CD14-positive monocyte (primary cell): ENCODE data around the gene SLC25A22. TPM values are rescaled to one million over a fixed set of nuclear protein-coding genes. Genes with fewer than 3 reads are reported as not detected.
A peak's percentile ranks its signal among the peaks of the same experiment; 100 is the strongest.

ENCODE experiments used
- DNase-seq, 3 donors: peaks; one replicate each; pipeline ENCODE4 v3.0.0-alpha.2; 2011 to 2022
- H2AFZ ChIP-seq: 2 replicates; pipeline ENCODE4 v1.6.0; 2012; ENCODE audit warnings: mild to moderate bottlenecking, low read depth, low read length, inconsistent platforms; ENCODE audit not compliant: insufficient read depth, poor library complexity, severe bottlenecking
- H3K27ac ChIP-seq, 2 donors: 1 replicate in 1 of 2; 2 replicates in 1 of 2; pipeline ENCODE4 v1.5.1; 2012 to 2013; ENCODE audit warnings: low read length in 2 of 2, control low read depth in 1 of 2, inconsistent platforms in 1 of 2, low read depth in 1 of 2, mild to moderate bottlenecking in 1 of 2
- H3K27me3 ChIP-seq, 2 donors: one replicate each; pipeline versions ENCODE4 v1.6.0 to v1.6.1; 2011 to 2013; ENCODE audit warnings: low read length in 2 of 2; ENCODE audit not compliant: control insufficient read depth in 2 of 2, insufficient read depth in 2 of 2
- H3K36me3 ChIP-seq, 2 donors: replicated peaks in 1 of 2; 1 replicate in 1 of 2; 2 replicates in 1 of 2; pipeline versions ENCODE4 v1.5.1 to v1.6.1; 2012 to 2013; ENCODE audit warnings: low read length in 2 of 2, control low read depth in 1 of 2, inconsistent platforms in 1 of 2, mild to moderate bottlenecking in 1 of 2; ENCODE audit not compliant: insufficient read depth in 2 of 2, control insufficient read depth in 1 of 2
- H3K4me1 ChIP-seq, 2 donors: 1 replicate in 1 of 2; 2 replicates in 1 of 2; pipeline versions ENCODE4 v1.5.1 to v1.6.1; 2012 to 2013; ENCODE audit warnings: low read length in 2 of 2, control low read depth in 1 of 2, inconsistent platforms in 1 of 2, mild to moderate bottlenecking in 1 of 2, moderate library complexity in 1 of 2; ENCODE audit not compliant: insufficient read depth in 2 of 2, control insufficient read depth in 1 of 2
- H3K4me2 ChIP-seq: replicated peaks from 2 replicates; pipeline ENCODE3; 2012; ENCODE audit warnings: low read length, moderate library complexity, mild to moderate bottlenecking; ENCODE audit not compliant: poor library complexity, severe bottlenecking; ENCODE audit errors: extremely low read depth
- H3K4me3 ChIP-seq, 3 experiments: fragments of 200-600 bp in 1 of 3; sonication (generic) in 1 of 3; replicated peaks in 1 of 3; 1 replicate in 2 of 3; 2 replicates in 1 of 3; pipeline ENCODE4 v1.5.1; 2011 to 2013; ENCODE audit warnings: low read length in 3 of 3, mild to moderate bottlenecking in 3 of 3, control low read depth in 2 of 3, low read depth in 2 of 3, inconsistent platforms in 1 of 3, moderate library complexity in 1 of 3
- H3K79me2 ChIP-seq: 2 replicates; pipeline ENCODE4 v1.6.0; 2012; ENCODE audit warnings: mild to moderate bottlenecking, control low read depth, inconsistent platforms, low read length, moderate library complexity; ENCODE audit not compliant: insufficient read depth
- H3K9ac ChIP-seq: 2 replicates; pipeline ENCODE4 v1.6.0; 2017; ENCODE audit warnings: low read length, mild to moderate bottlenecking; ENCODE audit not compliant: insufficient read depth, poor library complexity, severe bottlenecking
- H3K9me3 ChIP-seq, 2 donors: replicated peaks in 1 of 2; 1 replicate in 1 of 2; 2 replicates in 1 of 2; pipeline versions ENCODE4 v1.5.1 to v1.6.1; 2012 to 2013; ENCODE audit warnings: low read length in 2 of 2, control low read depth in 1 of 2; ENCODE audit not compliant: control insufficient read depth in 1 of 2, insufficient read depth in 1 of 2
- H4K20me1 ChIP-seq: 2 replicates; pipeline ENCODE4 v1.6.0; 2012; ENCODE audit warnings: mild to moderate bottlenecking, low read length, control low read depth, moderate library complexity; ENCODE audit not compliant: insufficient read depth
- H3K27ac Mint-ChIP-seq, 7 donors: one replicate each; pipeline ENCODE4 v1.8.0; 2020; ENCODE audit warnings: mild to moderate bottlenecking in 7 of 7, mixed read lengths in 7 of 7, moderate library complexity in 6 of 7, inconsistent platforms in 2 of 7
- H3K27me3 Mint-ChIP-seq, 3 donors: one replicate each; pipeline ENCODE4 v1.8.0; 2021 to 2022; ENCODE audit warnings: low read depth in 3 of 3, mild to moderate bottlenecking in 3 of 3, mixed read lengths in 3 of 3, moderate library complexity in 3 of 3, inconsistent platforms in 1 of 3
- H3K36me3 Mint-ChIP-seq, 2 donors: one replicate each; pipeline ENCODE4 v1.8.0; 2020; ENCODE audit warnings: mixed read lengths in 2 of 2, inconsistent platforms in 1 of 2, mild to moderate bottlenecking in 1 of 2
- H3K4me1 Mint-ChIP-seq: one replicate; pipeline ENCODE4 v1.8.0; 2020; ENCODE audit warnings: mild to moderate bottlenecking, mixed read lengths
- H3K4me3 Mint-ChIP-seq, 2 donors: one replicate each; pipeline ENCODE4 v1.8.0; 2020; ENCODE audit warnings: mild to moderate bottlenecking in 2 of 2, mixed read lengths in 2 of 2, moderate library complexity in 1 of 2
- H3K9me3 Mint-ChIP-seq, 7 donors: one replicate each; pipeline ENCODE4 v1.8.0; 2020 to 2022; ENCODE audit warnings: mixed read lengths in 7 of 7, mild to moderate bottlenecking in 6 of 7, moderate library complexity in 6 of 7, inconsistent platforms in 2 of 7
- CTCF ChIP-seq: fragments of 200-600 bp; IDR thresholded peaks from one replicate; pipeline ENCODE4 v1.8.0; 2022; ENCODE audit warnings: antibody characterized with exemption, mild to moderate bottlenecking
- WGBS: methylation state at CpG from one replicate; pipeline ENCODE4 v1.1.5; 2013; ENCODE audit warnings: missing lambda C conversion rate; ENCODE audit not compliant: insufficient coverage; 5-methylcytosine and 5-hydroxymethylcytosine counted together
- intact Hi-C, 2 donors: fragments of 100-400 bp; cut with micrococcal nuclease; formaldehyde crosslinking; loops; one replicate each; pipeline versions ENCODE4 v1.15.0 to v1.15.1; 2023
- polyA plus RNA-seq, 3 donors: library from polyadenylated mRNA; depleted of rRNA in 1 of 3; unstranded in 2 of 3; stranded (reverse) in 1 of 3; fragments of 300-500 nt in 2 of 3; fragments of >200 nt in 1 of 3; fragmentation: Illumina TruSeq in 2 of 3; gene quantifications; 1 replicate in 2 of 3; 2 replicates in 1 of 3; pipeline ENCODE4 v1.2.3, GENCODE V29; 2012 to 2021

Gene SLC25A22
- polyA plus RNA-seq, 3 donors = 4.4 to 20.9 (median 5.6) TPM

GRCh38 chr11:794766-795633, 3.1 kb downstream of the SLC25A22 start:
- Mint-ChIP-seq H3K27ac (no peak overlapping the region), H3K27me3 (peaks cover 2 to 9% (median 7%) of the 10 kb centered on the region in 3 donors), H3K36me3 (peaks cover 15 to 20% of the 10 kb centered on the region in 2 donors), H3K9me3 (no peaks in the 10 kb centered on the region), H3K4me3 (peak overlapping the region in 1 of 2 donors; percentile 34), H3K4me1 (peaks cover 18% of the 10 kb centered on the region)
- Histone ChIP-seq H3K79me2 (peaks cover 15% of the 10 kb centered on the region), H3K4me2 (peak overlapping the region; percentile 98), H4K20me1 (peaks cover 9% of the 10 kb centered on the region), H3K36me3 (peaks cover 5 to 13% of the 10 kb centered on the region in 2 donors), H3K9me3 (no peaks in the 10 kb centered on the region), H3K4me3 (peak overlapping the region in 1 of 3 experiments; percentile 84), H2AFZ (no peak overlapping the region), H3K9ac (no peak overlapping the region), H3K27me3 (peaks cover 0 to 6% of the 10 kb centered on the region in 2 donors), H3K27ac (no peak overlapping the region), H3K4me1 (peaks cover 29 to 33% of the 10 kb centered on the region in 2 donors)
- no peak for TF ChIP-seq CTCF
- no peak for DNase-seq
- intact Hi-C loops = loop anchor here in 1 of 2 donors (5.0 kb wide), 1 partner anchor 48 kb away; the partner anchor contains the start of gene TALDO1
- WGBS = 89% methylated on average over 26 of the region's 38 CpGs

GRCh38 chr11:794013-794765, 3.9 kb downstream of the SLC25A22 start:
- H2AFZ ChIP-seq = no peak overlapping the region
- H3K9me3 Mint-ChIP-seq = no peaks in the 10 kb centered on the region
- H3K4me1 Mint-ChIP-seq = peaks cover 18% of the 10 kb centered on the region
- H3K27me3 ChIP-seq = peaks cover 3 to 12% of the 10 kb centered on the region in 2 donors
- peaks cover 15% of the 10 kb centered on the region for H3K79me2 ChIP-seq
- intact Hi-C loops = no loop called here
- no peak overlapping the region for H3K27ac ChIP-seq
- H3K36me3 ChIP-seq = peaks cover 5 to 9% of the 10 kb centered on the region in 2 donors
- peaks cover 29 to 33% of the 10 kb centered on the region in 2 donors for H3K4me1 ChIP-seq
- H3K4me3 ChIP-seq = no peak overlapping the region
- peaks cover 7 to 16% (median 14%) of the 10 kb centered on the region in 3 donors for H3K27me3 Mint-ChIP-seq
- no peak overlapping the region for H3K9ac ChIP-seq
- TF ChIP-seq CTCF = no peak
- no peak for DNase-seq
- peaks cover 15 to 17% of the 10 kb centered on the region in 2 donors for H3K36me3 Mint-ChIP-seq
- no peak overlapping the region for H3K27ac Mint-ChIP-seq
- no peaks in the 10 kb centered on the region for H3K9me3 ChIP-seq
- WGBS = 98% methylated on average over 29 of the region's 31 CpGs
- peaks cover 9% of the 10 kb centered on the region for H4K20me1 ChIP-seq
- no peak overlapping the region for H3K4me2 ChIP-seq
- H3K4me3 Mint-ChIP-seq = no peak overlapping the region
